Measurements from ENCODE around the gene CLPTM1L.

GRCh38 chr5:1387059-1387755 is 42.3 kb upstream of the CLPTM1L start:
- TF ChIP-seq CTCF (IDR thresholded peaks at IDR 0.05) (no peak), POLR2A (IDR thresholded peaks at IDR 0.05) (no peak)

Measured in tibial nerve (tissue), 3 donors.